BJ (cell line): Measurements from ENCODE around the gene MRPL48. TPM values are rescaled to one million over a fixed set of nuclear protein-coding genes. Genes with fewer than 3 reads are reported as not detected.

Experiments used
- CTCF ChIA-PET: fragments of 350-600 bp; formaldehyde crosslinking; extraction: SDS; loops from one replicate; lab custom pipeline; 2021; ENCODE audit warnings: antibody characterized with exemption, inconsistent platforms; lab: Yijun Ruan, JAX
- POLR2A ChIA-PET: fragments of 300-600 bp; sonication (Branson Sonifier 250); formaldehyde crosslinking; extraction: SDS; loops from one replicate; lab custom pipeline; 2021; ENCODE audit warnings: antibody characterized with exemption; lab: Charles Lee
- DNase-seq: peaks from one replicate; pipeline ENCODE4 v3.0.0-alpha.2; 2011; ENCODE audit warnings: low read depth
- H3K27me3 ChIP-seq: 2 replicates; pipeline ENCODE4 v1.6.0; 2011; ENCODE audit warnings: low read length; ENCODE audit not compliant: control insufficient read depth, insufficient read depth
- H3K36me3 ChIP-seq: 2 replicates; pipeline ENCODE4 v1.5.1; 2011; ENCODE audit warnings: low read length; ENCODE audit not compliant: control insufficient read depth, insufficient read depth
- H3K4me3 ChIP-seq: 2 replicates; pipeline ENCODE4 v1.5.1; 2011; ENCODE audit warnings: low read depth, mild to moderate bottlenecking, control low read depth, low read length
- polyA plus RNA-seq: library from polyadenylated mRNA; depleted of rRNA; stranded (reverse); fragments of >200 nt; gene quantifications from 2 replicates; pipeline ENCODE4 v1.2.3, GENCODE V29; 2011
- TF ChIP-seq, protein P1 (sequence below): IDR thresholded peaks from 2 replicates; pipeline ENCODE4 v1.5.1; 2011; ENCODE audit warnings: low read depth, mild to moderate bottlenecking, control low read depth, inconsistent platforms, low read length, moderate library complexity; ENCODE audit not compliant: insufficient read depth

Gene MRPL48
- polyA plus RNA-seq, 1 experiment: 52.3 TPM

- 0 out of 2 replicates have a peak, but pooled peaks cover 1% of the 10 kb centered on the region for H3K36me3 ChIP-seq
- DNase-seq: no peak
- TF ChIP-seq, protein P1, sequence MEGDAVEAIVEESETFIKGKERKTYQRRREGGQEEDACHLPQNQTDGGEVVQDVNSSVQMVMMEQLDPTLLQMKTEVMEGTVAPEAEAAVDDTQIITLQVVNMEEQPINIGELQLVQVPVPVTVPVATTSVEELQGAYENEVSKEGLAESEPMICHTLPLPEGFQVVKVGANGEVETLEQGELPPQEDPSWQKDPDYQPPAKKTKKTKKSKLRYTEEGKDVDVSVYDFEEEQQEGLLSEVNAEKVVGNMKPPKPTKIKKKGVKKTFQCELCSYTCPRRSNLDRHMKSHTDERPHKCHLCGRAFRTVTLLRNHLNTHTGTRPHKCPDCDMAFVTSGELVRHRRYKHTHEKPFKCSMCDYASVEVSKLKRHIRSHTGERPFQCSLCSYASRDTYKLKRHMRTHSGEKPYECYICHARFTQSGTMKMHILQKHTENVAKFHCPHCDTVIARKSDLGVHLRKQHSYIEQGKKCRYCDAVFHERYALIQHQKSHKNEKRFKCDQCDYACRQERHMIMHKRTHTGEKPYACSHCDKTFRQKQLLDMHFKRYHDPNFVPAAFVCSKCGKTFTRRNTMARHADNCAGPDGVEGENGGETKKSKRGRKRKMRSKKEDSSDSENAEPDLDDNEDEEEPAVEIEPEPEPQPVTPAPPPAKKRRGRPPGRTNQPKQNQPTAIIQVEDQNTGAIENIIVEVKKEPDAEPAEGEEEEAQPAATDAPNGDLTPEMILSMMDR: no peak
- H3K27me3 ChIP-seq: no peaks in the 10 kb centered on the region
- POLR2A ChIA-PET: no interaction called here
- CTCF ChIA-PET: no interaction called here
- no peak overlapping the region for H3K4me3 ChIP-seq
These were observed 12.7 kb downstream of the MRPL48 start for GRCh38 chr11:73800276-73800806.

GRCh38 chr11:73801136-73801535 lies 13.5 kb downstream of the MRPL48 start:
- H3K4me3 ChIP-seq: no peak overlapping the region

DNA sequence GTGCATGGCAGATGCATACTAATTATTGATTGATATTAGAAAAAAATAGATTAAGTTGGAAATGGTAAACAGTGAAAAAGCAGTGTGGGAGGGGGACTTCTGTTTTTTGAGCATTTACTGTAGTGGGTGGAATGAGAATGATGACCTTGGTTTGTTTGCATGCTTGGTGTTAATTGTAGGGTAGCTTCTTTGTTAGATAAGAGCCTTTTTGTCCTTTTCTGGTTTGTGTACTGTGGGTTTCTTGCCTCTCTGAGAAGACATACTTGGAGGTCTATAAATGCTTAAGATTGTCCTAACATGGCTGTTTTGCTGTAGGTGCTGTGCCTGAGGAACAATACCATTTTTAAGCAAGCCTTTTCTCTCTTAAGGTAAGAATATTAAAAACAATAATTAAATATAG lies 17.0 kb downstream of the MRPL48 start:
- ChIA-PET CTCF (interaction anchor here (0.6 kb wide), 1 partner anchor 62 kb away, joined by 3 read pairs; no protein-coding TSS in a partner anchor), POLR2A (no interaction called here)
- DNase-seq: no peak
- TF ChIP-seq, protein P1: no peak
- Histone ChIP-seq H3K27me3 (no peaks in the 10 kb centered on the region), H3K36me3 (no peaks in the 10 kb centered on the region), H3K4me3 (no peak overlapping the region)

More at GRCh38 chr11:73801136-73801535, 13.5 kb downstream of the MRPL48 start:
- TF ChIP-seq, protein P1: no peak
- POLR2A ChIA-PET: no interaction called here
- no peaks in the 10 kb centered on the region for H3K27me3 ChIP-seq
- CTCF ChIA-PET: no interaction called here
- H3K36me3 ChIP-seq: 0 out of 2 replicates have a peak, but pooled peaks cover 1% of the 10 kb centered on the region
- DNase-seq: no peak

DNA sequence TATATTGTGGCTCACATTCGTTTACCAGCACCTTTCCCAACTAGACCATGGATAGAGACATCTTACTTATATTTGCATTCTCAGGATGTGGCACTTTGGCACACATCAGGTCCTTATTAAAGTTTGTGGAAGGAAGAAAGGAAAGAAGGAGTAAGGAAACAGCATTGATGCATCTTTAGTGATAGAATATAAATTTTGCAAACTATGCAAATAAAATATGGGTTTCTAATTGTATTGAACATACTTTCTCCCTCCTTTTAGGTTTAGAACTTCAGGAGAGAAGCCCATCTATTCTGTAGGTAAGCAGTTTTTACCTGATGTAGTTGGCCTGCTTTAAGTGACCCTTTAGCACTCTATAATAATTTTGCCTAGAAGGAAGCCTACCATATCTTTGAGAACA lies 20.4 kb downstream of the MRPL48 start:
- Histone ChIP-seq H3K27me3 (no peaks in the 10 kb centered on the region), H3K4me3 (no peak overlapping the region), H3K36me3 (no peaks in the 10 kb centered on the region)
- ChIA-PET POLR2A (no interaction called here), CTCF (no interaction called here)
- TF ChIP-seq, protein P1: no peak
- no peak for DNase-seq

DNA sequence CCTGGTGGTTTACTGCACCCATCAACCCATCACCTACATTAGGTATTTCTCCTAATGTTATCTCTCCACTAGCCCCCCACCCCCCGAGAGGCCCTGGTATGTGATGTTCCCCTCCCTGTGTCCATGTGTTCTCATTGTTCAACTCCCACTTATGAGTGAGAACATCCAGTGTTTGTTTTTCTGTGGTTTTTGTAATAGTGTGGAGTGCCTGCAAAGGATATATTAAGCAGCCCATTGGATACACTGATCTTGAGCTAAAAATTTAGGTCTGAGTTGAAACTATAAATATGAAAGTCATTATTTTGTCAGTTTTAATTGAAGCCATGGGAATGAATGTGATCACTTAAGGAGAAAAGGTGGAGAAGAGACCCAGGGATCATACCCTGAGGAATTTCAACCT lies 23.0 kb downstream of the MRPL48 start:
- ChIA-PET CTCF (interaction anchor here (1.3 kb wide), 1 partner anchor 27 kb away, joined by 4 read pairs; no protein-coding TSS in a partner anchor), POLR2A (no interaction called here)
- TF ChIP-seq, protein P1: no peak
- Histone ChIP-seq H3K4me3 (no peak overlapping the region), H3K27me3 (no peaks in the 10 kb centered on the region), H3K36me3 (no peaks in the 10 kb centered on the region)
- DNase-seq: no peak
